ENCODE measurements around the gene MAGI3. TPM values are rescaled to one million over a fixed set of nuclear protein-coding genes. Genes with fewer than 3 reads are reported as not detected.

MAGI3 gene
- total RNA-seq, 4 donors from 2014 or later = 14.4 to 28.2 (median 24.4) TPM

- TF ChIP-seq CTCF (IDR thresholded peaks at IDR 0.05) (no peak), POLR2A (IDR thresholded peaks at IDR 0.05) (no peak)
- H3K9me3 ChIP-seq = no peaks in the 10 kb centered on the region
- H3K36me3 ChIP-seq = peaks cover 0 to 28% (median 0%) of the 10 kb centered on the region in 3 donors
- 58 to 67% methylated on average over 8 of the region's 8 CpGs for WGBS, 2 donors
- H3K4me3 ChIP-seq = no peak overlapping the region
- H3K27me3 ChIP-seq = no peaks in the 10 kb centered on the region
- peak overlapping the region in 3 of 4 donors; percentile 23 to 65 (median 51) for H3K27ac ChIP-seq
- H3K4me1 ChIP-seq = peaks cover 0 to 16% (median 0%) of the 10 kb centered on the region in 3 donors
- intact Hi-C loops (cut with DNase I) = no loop called here
- DNase-seq = no peak
These were observed 293.3 kb downstream of the MAGI3 start for GRCh38 chr1:113683384-113684152.

- peak overlapping the region in 2 of 4 donors; percentile 23 to 51 for H3K27ac ChIP-seq
- no peaks in the 10 kb centered on the region for H3K9me3 ChIP-seq
- H3K27me3 ChIP-seq = no peaks in the 10 kb centered on the region
- peaks cover 0 to 28% (median 0%) of the 10 kb centered on the region in 3 donors for H3K36me3 ChIP-seq
- WGBS, 2 donors = 49 to 61% methylated on average over 6 of the region's 6 CpGs
- TF ChIP-seq POLR2A (IDR thresholded peaks at IDR 0.05) (no peak), CTCF (IDR thresholded peaks at IDR 0.05) (no peak)
- H3K4me1 ChIP-seq = peaks cover 0 to 16% (median 0%) of the 10 kb centered on the region in 3 donors
- no peak for DNase-seq
- intact Hi-C loops (cut with DNase I) = no loop called here
- H3K4me3 ChIP-seq = no peak overlapping the region
These were observed 293.8 kb downstream of the MAGI3 start for GRCh38 chr1:113684153-113684541.

- DNase-seq = no peak
- H3K27ac ChIP-seq = no peak overlapping the region
- H3K27me3 ChIP-seq = no peaks in the 10 kb centered on the region
- no peaks in the 10 kb centered on the region for H3K9me3 ChIP-seq
- WGBS, 2 donors = 69 to 74% methylated on average over 3 of the region's 3 CpGs
- peaks cover 0 to 16% (median 0%) of the 10 kb centered on the region in 3 donors for H3K4me1 ChIP-seq
- intact Hi-C loops (cut with DNase I) = no loop called here
- TF ChIP-seq CTCF (IDR thresholded peaks at IDR 0.05) = no peak
- no peak for TF ChIP-seq POLR2A (IDR thresholded peaks at IDR 0.05)
- H3K36me3 ChIP-seq = peaks cover 0 to 30% (median 0%) of the 10 kb centered on the region in 3 donors
- no peak overlapping the region for H3K4me3 ChIP-seq
These were observed 296.7 kb downstream of the MAGI3 start for GRCh38 chr1:113686891-113687618.

GRCh38 chr1:113691184-113691583 is 300.9 kb downstream of the MAGI3 start:
- peaks cover 0 to 23% (median 0%) of the 10 kb centered on the region in 3 donors for H3K36me3 ChIP-seq
- WGBS, 2 donors = 82 to 88% methylated on average over 2 of the region's 2 CpGs
- H3K4me3 ChIP-seq = no peak overlapping the region
- no peaks in the 10 kb centered on the region for H3K27me3 ChIP-seq
- peaks cover 0 to 23% (median 7%) of the 10 kb centered on the region in 3 donors for H3K9me3 ChIP-seq
- no peak for TF ChIP-seq POLR2A (IDR thresholded peaks at IDR 0.05)
- no peak for TF ChIP-seq CTCF (IDR thresholded peaks at IDR 0.05)
- no peak for DNase-seq
- intact Hi-C loops (cut with DNase I) = no loop called here
- H3K4me1 ChIP-seq = no peaks in the 10 kb centered on the region
- H3K27ac ChIP-seq = no peak overlapping the region

GRCh38 chr1:113692342-113692741 is 302.0 kb downstream of the MAGI3 start:
- TF ChIP-seq CTCF (IDR thresholded peaks at IDR 0.05) (no peak), POLR2A (IDR thresholded peaks at IDR 0.05) (no peak)
- no peak overlapping the region for H3K4me3 ChIP-seq
- intact Hi-C loops (cut with DNase I) = no loop called here
- 63 to 73% methylated on average over 2 of the region's 2 CpGs for WGBS, 2 donors
- H3K9me3 ChIP-seq = peaks cover 0 to 23% (median 7%) of the 10 kb centered on the region in 3 donors
- no peaks in the 10 kb centered on the region for H3K4me1 ChIP-seq
- H3K27ac ChIP-seq = no peak overlapping the region
- DNase-seq = no peak
- H3K27me3 ChIP-seq = no peaks in the 10 kb centered on the region
- H3K36me3 ChIP-seq = peaks cover 0 to 33% (median 0%) of the 10 kb centered on the region in 3 donors
